ENCODE data around the gene RAB26. TPM values are rescaled to one million over a fixed set of nuclear protein-coding genes. Genes with fewer than 3 reads are reported as not detected.
A peak's percentile ranks its signal among the peaks of the same experiment; 100 is the strongest.

The RAB26 gene
- total RNA-seq, 4 donors from 2014 or later: 0.40 to 1.6 (median 0.89) TPM; not detected in 1

DNA sequence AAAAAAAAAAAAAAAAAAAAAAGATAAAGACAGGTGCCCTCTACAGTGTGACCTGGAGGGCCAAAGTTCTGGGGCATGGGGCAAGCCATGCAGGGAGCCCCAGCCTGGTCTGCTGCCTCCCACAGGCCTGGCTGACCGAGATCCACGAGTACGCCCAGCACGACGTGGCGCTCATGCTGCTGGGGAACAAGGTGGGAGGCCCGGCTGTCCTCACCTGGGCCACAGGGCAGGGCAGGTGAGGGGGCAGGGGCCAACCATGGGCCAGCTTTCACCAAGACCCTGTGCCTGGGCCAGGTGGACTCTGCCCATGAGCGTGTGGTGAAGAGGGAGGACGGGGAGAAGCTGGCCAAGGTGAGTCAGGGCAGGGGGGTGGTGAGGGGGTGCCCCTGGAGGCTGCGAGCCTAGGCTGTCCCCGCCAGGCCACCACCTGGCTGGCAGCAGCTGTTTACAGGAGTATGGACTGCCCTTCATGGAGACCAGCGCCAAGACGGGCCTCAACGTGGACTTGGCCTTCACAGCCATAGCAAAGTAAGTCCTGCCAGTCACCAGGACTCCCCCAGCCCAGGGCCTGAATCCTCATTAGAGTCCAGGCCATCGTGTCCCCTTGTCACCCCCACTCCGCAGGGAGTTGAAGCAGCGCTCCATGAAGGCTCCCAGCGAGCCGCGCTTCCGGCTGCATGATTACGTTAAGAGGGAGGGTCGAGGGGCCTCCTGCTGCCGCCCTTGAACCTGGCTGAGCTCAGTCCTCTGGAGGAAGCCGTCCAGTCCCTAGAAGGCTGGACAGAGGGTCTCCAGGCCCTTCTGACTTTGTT lies 4.5 kb downstream of the RAB26 start:
- Histone ChIP-seq H3K36me3 (no peaks in the 10 kb centered on the region), H3K27me3 (no peaks in the 10 kb centered on the region), H3K9me3 (no peaks in the 10 kb centered on the region), H3K4me1 (peaks cover 41 to 60% of the 10 kb centered on the region in 2 donors), H3K4me3 (replicated peaks in 1 of 3) (peak overlapping the region in 2 of 3 donors; percentile 23 to 77), H3K27ac (peak overlapping the region; percentile 26 to 77 (median 57))
- TF ChIP-seq, protein P1, sequence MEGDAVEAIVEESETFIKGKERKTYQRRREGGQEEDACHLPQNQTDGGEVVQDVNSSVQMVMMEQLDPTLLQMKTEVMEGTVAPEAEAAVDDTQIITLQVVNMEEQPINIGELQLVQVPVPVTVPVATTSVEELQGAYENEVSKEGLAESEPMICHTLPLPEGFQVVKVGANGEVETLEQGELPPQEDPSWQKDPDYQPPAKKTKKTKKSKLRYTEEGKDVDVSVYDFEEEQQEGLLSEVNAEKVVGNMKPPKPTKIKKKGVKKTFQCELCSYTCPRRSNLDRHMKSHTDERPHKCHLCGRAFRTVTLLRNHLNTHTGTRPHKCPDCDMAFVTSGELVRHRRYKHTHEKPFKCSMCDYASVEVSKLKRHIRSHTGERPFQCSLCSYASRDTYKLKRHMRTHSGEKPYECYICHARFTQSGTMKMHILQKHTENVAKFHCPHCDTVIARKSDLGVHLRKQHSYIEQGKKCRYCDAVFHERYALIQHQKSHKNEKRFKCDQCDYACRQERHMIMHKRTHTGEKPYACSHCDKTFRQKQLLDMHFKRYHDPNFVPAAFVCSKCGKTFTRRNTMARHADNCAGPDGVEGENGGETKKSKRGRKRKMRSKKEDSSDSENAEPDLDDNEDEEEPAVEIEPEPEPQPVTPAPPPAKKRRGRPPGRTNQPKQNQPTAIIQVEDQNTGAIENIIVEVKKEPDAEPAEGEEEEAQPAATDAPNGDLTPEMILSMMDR (IDR thresholded peaks at IDR 0.05): no peak
- TF ChIP-seq POLR2A (IDR thresholded peaks at IDR 0.05): no peak
- intact Hi-C loops (cut with DNase I): loop anchor here (5.0 kb wide), 1 partner anchor 131 kb away; no protein-coding TSS in a partner anchor
- WGBS, 2 donors: 35 to 37% methylated on average over 21 to 23 of the region's 25 CpGs
- peak; percentile 41 to 54 for DNase-seq

DNA sequence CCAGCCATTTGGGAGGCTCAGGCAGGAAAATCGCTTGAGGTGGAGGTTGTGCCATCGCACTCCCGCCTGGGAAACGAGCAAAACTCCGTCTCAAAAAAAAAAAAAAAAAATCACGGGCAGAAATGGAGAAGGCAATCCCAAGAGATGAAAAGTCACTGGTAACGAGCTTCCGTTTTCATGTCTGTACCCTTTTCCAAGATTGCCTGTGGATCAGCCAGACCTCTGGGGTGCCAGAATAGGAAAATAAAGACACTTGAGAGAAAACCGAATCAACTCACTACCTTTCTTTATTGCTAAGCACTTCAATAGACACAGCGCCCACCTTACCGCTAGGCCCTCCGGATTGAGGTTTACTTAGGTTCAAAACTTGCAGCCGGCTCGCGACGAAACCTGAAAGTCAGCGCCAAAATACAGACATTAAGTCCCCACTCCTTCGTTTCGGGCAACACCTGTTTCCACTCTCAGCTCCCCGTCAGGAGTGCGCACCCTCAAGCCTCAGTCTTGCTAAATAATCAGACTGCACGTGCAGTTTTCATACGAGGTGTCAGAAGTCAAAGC lies 6.2 kb downstream of the RAB26 start:
- peaks cover 32 to 60% of the 10 kb centered on the region in 2 donors for H3K4me1 ChIP-seq
- no peaks in the 10 kb centered on the region for H3K9me3 ChIP-seq
- no peaks in the 10 kb centered on the region for H3K36me3 ChIP-seq
- intact Hi-C loops (cut with DNase I): loop anchor here (5.0 kb wide), 1 partner anchor 132 kb away; no protein-coding TSS in a partner anchor
- H3K4me3 ChIP-seq (replicated peaks in 1 of 3): peak overlapping the region; percentile 63 to 78 (median 77)
- no peak for DNase-seq
- 6 to 7% methylated on average over 23 of the region's 23 CpGs for WGBS, 2 donors
- H3K27me3 ChIP-seq: no peaks in the 10 kb centered on the region
- H3K27ac ChIP-seq: peak overlapping the region; percentile 19 to 75 (median 50)
- TF ChIP-seq POLR2A (IDR thresholded peaks at IDR 0.05): no peak
- TF ChIP-seq, protein P1 (IDR thresholded peaks at IDR 0.05): no peak

DNA sequence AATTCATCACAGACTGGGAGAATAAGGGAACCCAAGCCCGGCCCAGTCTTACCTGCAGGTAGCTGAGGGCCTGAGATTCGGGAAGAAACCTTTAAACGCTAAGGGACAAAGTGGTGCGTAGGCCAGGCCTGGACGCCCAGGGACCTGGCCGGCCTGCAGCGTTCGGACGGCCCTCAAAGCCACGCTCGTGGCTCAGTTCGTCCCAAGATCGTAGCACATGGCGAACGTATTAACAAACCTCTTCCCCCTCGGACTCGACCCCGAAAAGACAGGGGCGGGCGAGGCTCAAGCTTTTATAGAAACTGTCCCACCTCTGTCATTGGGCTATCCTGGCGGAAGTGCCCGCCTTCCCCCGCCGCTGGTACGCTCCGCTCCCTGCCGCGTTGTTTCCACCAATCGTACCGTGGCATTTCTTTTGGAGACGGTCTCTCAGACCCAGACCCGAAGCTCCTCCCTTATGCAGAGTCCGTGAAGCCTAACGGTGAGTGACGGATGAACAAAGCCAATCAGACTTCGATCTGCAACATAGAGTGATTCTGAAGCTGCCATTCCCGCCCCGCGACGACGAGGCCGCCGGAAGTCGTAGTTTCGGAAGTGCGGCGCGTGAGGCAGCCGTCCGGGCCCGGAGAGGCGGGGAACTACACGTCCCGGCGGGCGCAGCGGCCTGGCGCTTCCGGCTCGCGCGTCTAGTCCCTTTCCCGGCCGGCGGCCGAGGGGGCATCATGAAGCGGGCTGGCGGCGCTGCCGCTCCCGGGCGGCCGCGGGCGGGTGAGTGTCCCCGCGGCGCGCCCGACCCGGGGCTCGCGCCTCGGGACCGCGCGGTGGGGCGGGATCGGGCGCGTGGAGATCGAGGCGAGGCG lies 6.9 kb downstream of the RAB26 start, which contains the start of gene TRAF7:
TSS of gene TRAF7 (plus strand) at position 692 of the 860 bp plus-strand sequence. CDS start 8,139 bp downstream, outside the sequence.
- peak within 1 kb of the TSS; percentile 39 to 75 (median 50) for H3K27ac ChIP-seq
- H3K27me3 ChIP-seq: no peaks in the 10 kb centered on the region
- DNase-seq: peak; percentile 98 to 99
- 0% methylated on average over 7 to 34 of the region's 94 CpGs for WGBS, 2 donors
- no peaks in the 10 kb centered on the region for H3K36me3 ChIP-seq
- H3K9me3 ChIP-seq: no peaks in the 10 kb centered on the region
- H3K4me1 ChIP-seq: peaks cover 36 to 61% of the 10 kb centered on the region in 2 donors
- peak; percentile 97 to 99 for TF ChIP-seq POLR2A (IDR thresholded peaks at IDR 0.05)
- TF ChIP-seq, protein P1 (IDR thresholded peaks at IDR 0.05): peak in 1 of 6 experiments; percentile 9
- H3K4me3 ChIP-seq (replicated peaks in 1 of 3): peak within 1 kb of the TSS; percentile 69 to 83 (median 78)
- intact Hi-C loops (cut with DNase I): no loop called here

DNA sequence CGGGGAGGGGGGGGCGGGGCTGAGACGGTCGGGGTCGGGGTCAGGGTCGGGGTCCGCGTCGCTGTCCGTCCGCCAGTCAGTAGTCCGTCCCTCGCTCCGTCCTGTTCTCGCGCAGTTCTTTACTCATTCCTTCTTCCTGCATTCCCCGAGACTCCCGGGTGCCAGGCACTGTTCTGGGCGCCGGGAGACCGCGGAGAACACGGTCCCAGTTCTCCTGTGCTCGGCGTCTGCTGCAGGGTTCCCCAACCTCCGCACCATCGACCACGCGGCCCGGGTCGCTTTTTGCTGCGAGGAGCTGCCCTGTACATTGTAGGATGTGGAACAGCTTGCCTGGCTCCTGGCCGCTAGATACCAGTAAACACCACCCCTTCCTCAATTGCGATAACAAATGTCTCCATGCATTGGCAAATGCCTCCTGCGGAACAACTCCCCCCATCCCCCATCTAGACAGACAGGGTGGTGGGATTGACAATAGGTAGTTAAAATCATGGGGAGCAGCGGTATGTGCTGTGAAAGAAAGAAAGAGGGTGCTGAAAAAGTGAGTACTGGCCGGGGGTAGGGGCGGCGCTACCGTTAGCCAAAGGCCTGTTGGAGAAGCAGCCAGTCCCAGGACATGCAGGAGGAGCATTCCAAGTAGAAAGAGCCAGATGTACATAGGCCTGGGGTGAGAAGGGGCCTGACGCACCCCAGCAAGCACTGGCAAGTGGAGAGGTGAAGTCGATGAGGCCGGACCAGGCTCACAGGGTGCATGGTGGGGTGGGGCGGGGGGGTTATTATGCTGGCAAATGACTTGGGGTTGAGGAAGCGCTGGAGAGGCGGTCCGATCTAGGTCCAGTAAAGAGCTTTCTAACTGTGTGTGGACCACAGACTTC lies 7.8 kb downstream of the RAB26 start:
- Histone ChIP-seq H3K4me1 (peaks cover 36 to 67% of the 10 kb centered on the region in 2 donors), H3K4me3 (replicated peaks in 1 of 3) (peak overlapping the region in 2 of 3 donors; percentile 69 to 83), H3K36me3 (no peaks in the 10 kb centered on the region), H3K27me3 (no peaks in the 10 kb centered on the region), H3K27ac (peak overlapping the region; percentile 39 to 73 (median 49)), H3K9me3 (no peaks in the 10 kb centered on the region)
- no peak for TF ChIP-seq POLR2A (IDR thresholded peaks at IDR 0.05)
- TF ChIP-seq, protein P1 (IDR thresholded peaks at IDR 0.05): no peak
- WGBS, 2 donors: 7 to 9% methylated on average over 41 to 47 of the region's 47 CpGs
- peak; percentile 17 to 21 for DNase-seq
- intact Hi-C loops (cut with DNase I): no loop called here

Data from thyroid gland (tissue), 4 donors.